Limb (tissue), 2 donors: ENCODE measurements around the gene ECEL1.

Experiments used
- DNase-seq, 2 donors: peaks; one replicate each; pipeline ENCODE4 v3.0.0-alpha.2; 2016; ENCODE audit errors: extremely low spot score in 2 of 2

The ECEL1 gene

GRCh38 chr2:232484628-232485347, 2.8 kb downstream of the ECEL1 start:
- DNase-seq, result peak in 1 of 2 donors; percentile 27

- peak in 1 of 2 donors; percentile 16 for DNase-seq
These were observed 3.6 kb downstream of the ECEL1 start for GRCh38 chr2:232483923-232484627.

GRCh38 chr2:232483311-232483922, 4.2 kb downstream of the ECEL1 start:
- DNase-seq, result peak in 1 of 2 donors; percentile 20

- peak in 1 of 2 donors; percentile 23 for DNase-seq
These were observed 5.1 kb downstream of the ECEL1 start for GRCh38 chr2:232482301-232483238.

GRCh38 chr2:232481322-232482140, 6.1 kb downstream of the ECEL1 start:
- DNase-seq, result no peak

GRCh38 chr2:232480201-232481190, 7.1 kb downstream of the ECEL1 start:
- DNase-seq, result peak in 1 of 2 donors; percentile 21

GRCh38 chr2:232479341-232480200, 8.1 kb downstream of the ECEL1 start:
- DNase-seq, result peak in 1 of 2 donors; percentile 20

GRCh38 chr2:232478571-232479340, 8.9 kb downstream of the ECEL1 start:
- peak in 1 of 2 donors; percentile 16 for DNase-seq

- peak in 1 of 2 donors; percentile 11 for DNase-seq
These were observed 9.7 kb downstream of the ECEL1 start for GRCh38 chr2:232477751-232478510.

GRCh38 chr2:232476791-232477190, 10.8 kb downstream of the ECEL1 start:
- peak in 1 of 2 donors; percentile 9 for DNase-seq

GRCh38 chr2:232476045-232476444, 11.6 kb downstream of the ECEL1 start:
- peak in 1 of 2 donors; percentile 15 for DNase-seq

- peak; percentile 12 to 59 for DNase-seq
These were observed 14.2 kb downstream of the ECEL1 start for GRCh38 chr2:232473467-232473890.

GRCh38 chr2:232466221-232466620, 21.4 kb downstream of the ECEL1 start:
- DNase-seq, result no peak

- DNase-seq, result peak in 1 of 2 donors; percentile 13
These were observed 22.6 kb downstream of the ECEL1 start for GRCh38 chr2:232465061-232465460.

- DNase-seq, result peak in 1 of 2 donors; percentile 14
These were observed 23.1 kb downstream of the ECEL1 start for GRCh38 chr2:232464544-232464885.

GRCh38 chr2:232463701-232464543, 23.7 kb downstream of the ECEL1 start:
- no peak for DNase-seq
